ENCODE data around the gene ETV7. TPM values are rescaled to one million over a fixed set of nuclear protein-coding genes. Genes with fewer than 3 reads are reported as not detected.

Gene ETV7
- total and polyA plus RNA-seq, 2 donors, result 4.4 to 5.5 TPM

DNA sequence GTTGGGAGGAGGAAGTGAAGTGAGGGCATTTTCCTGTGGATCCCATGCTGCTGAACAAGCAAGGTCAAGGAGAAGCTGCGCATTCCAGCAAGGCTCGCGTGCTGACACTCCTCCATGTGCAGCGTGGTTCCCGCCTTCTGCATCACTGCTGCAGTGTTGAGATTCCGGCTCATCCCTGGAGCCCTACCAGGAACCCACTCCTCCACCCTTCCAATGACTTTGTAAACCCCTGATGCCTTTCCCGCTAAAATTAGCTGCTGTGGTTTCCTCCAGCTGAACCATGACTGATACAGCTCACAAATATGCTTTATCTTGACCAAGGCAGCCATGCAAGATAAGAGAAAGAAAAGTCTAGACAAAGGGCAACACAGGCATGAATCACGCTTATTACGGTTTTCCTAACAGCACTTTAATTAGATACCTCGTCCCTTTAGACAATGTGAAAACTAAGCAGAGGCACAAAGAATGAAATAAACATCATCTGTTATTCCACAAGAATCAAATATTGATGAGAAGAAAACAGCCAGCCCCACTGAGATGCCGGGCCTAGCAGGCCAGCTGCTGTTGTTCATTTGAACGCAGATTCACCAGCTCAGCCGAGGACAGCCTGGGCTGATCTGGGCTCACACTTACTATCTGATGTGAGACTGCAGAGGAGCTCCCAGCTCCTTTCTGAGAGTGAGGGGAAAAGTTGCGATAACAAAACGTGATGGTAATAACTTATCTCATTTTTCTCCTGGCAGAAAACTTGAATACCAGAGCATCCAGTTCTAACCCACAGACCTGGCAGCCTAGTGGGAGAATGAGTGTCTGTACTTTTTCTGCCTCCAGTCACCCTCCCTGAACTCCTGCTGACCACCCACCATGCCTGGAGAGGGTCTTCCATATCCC lies 36.5 kb downstream of the ETV7 start:
- no peaks in the 10 kb centered on the region for H3K9me3 ChIP-seq (ENCODE audit: control insufficient read depth in 2 of 2, insufficient read depth in 1 of 2, low read length in 1 of 2)
- no peaks in the 10 kb centered on the region for H3K36me3 ChIP-seq (ENCODE audit: control insufficient read depth in 2 of 2, insufficient read depth in 2 of 2, low read length in 1 of 2)
- H3K4me3 ChIP-seq (ENCODE audit: low read length in 2 of 2), result no peak overlapping the region
- no peak overlapping the region for H3K27ac ChIP-seq (ENCODE audit: low read depth in 1 of 2, low read length in 1 of 2)
- WGBS, result 81% methylated on average over 15 of the region's 15 CpGs
- H3K4me1 ChIP-seq (ENCODE audit: control insufficient read depth in 2 of 2, insufficient read depth in 2 of 2, low read length in 2 of 2), result peaks cover 0 to 14% of the 10 kb centered on the region in 2 donors
- H3K27me3 ChIP-seq (ENCODE audit: control insufficient read depth in 2 of 2, insufficient read depth in 1 of 2, low read length in 1 of 2), result no peaks in the 10 kb centered on the region
- DNase-seq (ENCODE audit: low read depth in 6 of 9, low spot score in 9 of 9), result no peak

DNA sequence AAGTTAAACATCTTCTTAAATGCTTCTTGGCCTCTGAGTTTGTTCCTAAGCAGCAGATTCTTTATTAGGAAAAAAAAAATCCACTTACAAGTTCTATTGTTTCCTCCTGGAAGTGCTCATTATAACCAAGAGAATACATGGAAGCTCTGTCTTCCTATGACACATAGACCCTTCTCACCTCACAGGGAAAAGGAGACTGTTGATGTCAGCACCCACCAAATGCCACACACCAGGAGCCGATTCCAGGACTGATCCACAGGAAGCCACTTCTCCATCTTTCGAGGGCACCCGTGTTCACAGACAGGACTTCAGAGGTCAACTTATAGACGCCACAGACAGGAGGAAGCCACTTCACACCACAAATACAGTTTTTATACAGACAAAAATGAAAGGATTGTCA lies 37.4 kb downstream of the ETV7 start:
- Histone ChIP-seq H3K9me3 (ENCODE audit: control insufficient read depth in 2 of 2, insufficient read depth in 1 of 2, low read length in 1 of 2) (no peaks in the 10 kb centered on the region), H3K27ac (ENCODE audit: low read depth in 1 of 2, low read length in 1 of 2) (no peak overlapping the region), H3K4me3 (ENCODE audit: low read length in 2 of 2) (no peak overlapping the region), H3K4me1 (ENCODE audit: control insufficient read depth in 2 of 2, insufficient read depth in 2 of 2, low read length in 2 of 2) (peaks cover 0 to 14% of the 10 kb centered on the region in 2 donors), H3K36me3 (ENCODE audit: control insufficient read depth in 2 of 2, insufficient read depth in 2 of 2, low read length in 1 of 2) (no peaks in the 10 kb centered on the region), H3K27me3 (ENCODE audit: control insufficient read depth in 2 of 2, insufficient read depth in 1 of 2, low read length in 1 of 2) (no peaks in the 10 kb centered on the region)
- WGBS, result 38% methylated on average over 4 of the region's 4 CpGs
- no peak for DNase-seq (ENCODE audit: low read depth in 6 of 9, low spot score in 9 of 9)

- no peaks in the 10 kb centered on the region for H3K27me3 ChIP-seq (ENCODE audit: control insufficient read depth in 2 of 2, insufficient read depth in 1 of 2, low read length in 1 of 2)
- H3K36me3 ChIP-seq (ENCODE audit: control insufficient read depth in 2 of 2, insufficient read depth in 2 of 2, low read length in 1 of 2), result no peaks in the 10 kb centered on the region
- H3K27ac ChIP-seq (ENCODE audit: low read depth in 1 of 2, low read length in 1 of 2), result peak overlapping the region in 1 of 2 donors; percentile 55
- H3K4me1 ChIP-seq (ENCODE audit: control insufficient read depth in 2 of 2, insufficient read depth in 2 of 2, low read length in 2 of 2), result peaks cover 0 to 14% of the 10 kb centered on the region in 2 donors
- no peak overlapping the region for H3K4me3 ChIP-seq (ENCODE audit: low read length in 2 of 2)
- peak; percentile 27 to 83 (median 58) for DNase-seq (ENCODE audit: low read depth in 6 of 9, low spot score in 9 of 9)
- H3K9me3 ChIP-seq (ENCODE audit: control insufficient read depth in 2 of 2, insufficient read depth in 1 of 2, low read length in 1 of 2), result no peaks in the 10 kb centered on the region
- 31% methylated on average over 6 of the region's 6 CpGs for WGBS
Measured at GRCh38 chr6:36349240-36349639, 38.2 kb downstream of the ETV7 start.

DNA sequence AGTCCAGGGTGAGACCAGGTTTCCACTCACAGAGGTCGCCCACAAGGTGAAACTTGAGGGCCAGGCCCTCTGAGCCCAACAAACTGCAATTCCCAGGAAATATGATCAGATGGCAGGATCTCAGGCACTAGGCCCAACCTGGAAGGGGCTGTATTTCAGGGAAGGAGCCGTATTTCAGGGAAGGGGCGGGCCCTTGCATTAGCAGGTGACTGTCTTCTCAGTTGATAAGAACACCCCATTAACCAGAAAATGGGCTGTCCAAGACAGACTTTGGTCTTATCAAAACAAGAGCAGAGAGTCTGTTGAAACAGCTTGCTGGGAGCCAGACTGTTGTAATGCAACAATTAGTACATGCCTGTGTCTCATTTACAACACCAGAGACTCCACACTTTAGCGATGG lies 39.8 kb downstream of the ETV7 start:
- H3K27ac ChIP-seq (ENCODE audit: low read depth in 1 of 2, low read length in 1 of 2), result no peak overlapping the region
- WGBS, result 97% methylated on average over 4 of the region's 4 CpGs
- H3K4me3 ChIP-seq (ENCODE audit: low read length in 2 of 2), result no peak overlapping the region
- peaks cover 0 to 14% of the 10 kb centered on the region in 2 donors for H3K4me1 ChIP-seq (ENCODE audit: control insufficient read depth in 2 of 2, insufficient read depth in 2 of 2, low read length in 2 of 2)
- H3K9me3 ChIP-seq (ENCODE audit: control insufficient read depth in 2 of 2, insufficient read depth in 1 of 2, low read length in 1 of 2), result no peaks in the 10 kb centered on the region
- DNase-seq (ENCODE audit: low read depth in 6 of 9, low spot score in 9 of 9), result no peak
- H3K36me3 ChIP-seq (ENCODE audit: control insufficient read depth in 2 of 2, insufficient read depth in 2 of 2, low read length in 1 of 2), result no peaks in the 10 kb centered on the region
- H3K27me3 ChIP-seq (ENCODE audit: control insufficient read depth in 2 of 2, insufficient read depth in 1 of 2, low read length in 1 of 2), result no peaks in the 10 kb centered on the region

DNA sequence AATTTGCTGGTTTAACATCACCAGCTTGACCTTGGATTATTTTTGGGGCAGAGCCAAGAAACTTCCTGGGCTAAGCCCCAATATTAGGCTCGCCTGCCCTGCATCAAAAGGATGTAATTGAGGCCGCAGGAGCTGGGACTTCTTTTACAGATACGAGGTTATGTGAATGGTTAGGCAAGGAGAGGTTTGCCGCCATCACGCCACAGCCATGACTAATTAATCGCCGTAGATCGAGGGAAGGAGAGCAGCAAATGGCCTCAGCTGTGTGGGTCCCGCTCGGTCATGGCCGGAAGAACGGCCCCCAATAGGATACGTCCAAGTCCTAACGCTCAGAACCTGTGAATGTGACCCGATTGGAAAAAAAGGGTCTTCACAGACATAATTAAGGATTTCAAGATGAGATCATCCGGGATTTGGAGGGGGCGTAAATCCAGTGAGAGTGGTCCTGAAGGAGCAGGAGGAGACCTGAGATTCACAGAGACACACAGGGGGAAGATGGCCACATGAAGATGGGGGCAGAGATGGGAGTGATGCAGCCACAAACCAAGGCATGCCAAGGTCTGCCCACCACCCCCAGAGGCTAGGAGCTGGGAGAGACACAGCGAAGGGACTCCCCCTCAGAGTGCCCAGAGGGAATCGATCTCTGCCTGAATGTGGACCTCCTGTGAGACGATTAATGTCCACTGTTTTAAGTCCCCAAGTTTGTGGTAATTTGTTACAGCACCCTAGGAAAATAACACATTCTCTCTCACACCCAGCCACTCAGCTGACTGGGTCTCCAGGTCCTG lies 40.8 kb downstream of the ETV7 start:
- no peaks in the 10 kb centered on the region for H3K36me3 ChIP-seq (ENCODE audit: control insufficient read depth in 2 of 2, insufficient read depth in 2 of 2, low read length in 1 of 2)
- no peak overlapping the region for H3K4me3 ChIP-seq (ENCODE audit: low read length in 2 of 2)
- DNase-seq (ENCODE audit: low read depth in 6 of 9, low spot score in 9 of 9), result no peak
- WGBS, result 94% methylated on average over 20 of the region's 20 CpGs
- H3K9me3 ChIP-seq (ENCODE audit: control insufficient read depth in 2 of 2, insufficient read depth in 1 of 2, low read length in 1 of 2), result no peaks in the 10 kb centered on the region
- H3K4me1 ChIP-seq (ENCODE audit: control insufficient read depth in 2 of 2, insufficient read depth in 2 of 2, low read length in 2 of 2), result peaks cover 0 to 14% of the 10 kb centered on the region in 2 donors
- H3K27ac ChIP-seq (ENCODE audit: low read depth in 1 of 2, low read length in 1 of 2), result no peak overlapping the region
- H3K27me3 ChIP-seq (ENCODE audit: control insufficient read depth in 2 of 2, insufficient read depth in 1 of 2, low read length in 1 of 2), result peaks cover 0 to 3% of the 10 kb centered on the region in 2 donors

- Histone ChIP-seq H3K27ac (ENCODE audit: low read depth in 1 of 2, low read length in 1 of 2) (no peak overlapping the region), H3K36me3 (ENCODE audit: control insufficient read depth in 2 of 2, insufficient read depth in 2 of 2, low read length in 1 of 2) (no peaks in the 10 kb centered on the region), H3K4me1 (ENCODE audit: control insufficient read depth in 2 of 2, insufficient read depth in 2 of 2, low read length in 2 of 2) (peaks cover 0 to 17% of the 10 kb centered on the region in 2 donors), H3K27me3 (ENCODE audit: control insufficient read depth in 2 of 2, insufficient read depth in 1 of 2, low read length in 1 of 2) (peaks cover 0 to 9% of the 10 kb centered on the region in 2 donors), H3K4me3 (ENCODE audit: low read length in 2 of 2) (no peak overlapping the region), H3K9me3 (ENCODE audit: control insufficient read depth in 2 of 2, insufficient read depth in 1 of 2, low read length in 1 of 2) (no peaks in the 10 kb centered on the region)
- no peak for DNase-seq (ENCODE audit: low read depth in 6 of 9, low spot score in 9 of 9)
- 95% methylated on average over 13 of the region's 13 CpGs for WGBS
Measured at GRCh38 chr6:36345681-36346466, 41.6 kb downstream of the ETV7 start.

DNA sequence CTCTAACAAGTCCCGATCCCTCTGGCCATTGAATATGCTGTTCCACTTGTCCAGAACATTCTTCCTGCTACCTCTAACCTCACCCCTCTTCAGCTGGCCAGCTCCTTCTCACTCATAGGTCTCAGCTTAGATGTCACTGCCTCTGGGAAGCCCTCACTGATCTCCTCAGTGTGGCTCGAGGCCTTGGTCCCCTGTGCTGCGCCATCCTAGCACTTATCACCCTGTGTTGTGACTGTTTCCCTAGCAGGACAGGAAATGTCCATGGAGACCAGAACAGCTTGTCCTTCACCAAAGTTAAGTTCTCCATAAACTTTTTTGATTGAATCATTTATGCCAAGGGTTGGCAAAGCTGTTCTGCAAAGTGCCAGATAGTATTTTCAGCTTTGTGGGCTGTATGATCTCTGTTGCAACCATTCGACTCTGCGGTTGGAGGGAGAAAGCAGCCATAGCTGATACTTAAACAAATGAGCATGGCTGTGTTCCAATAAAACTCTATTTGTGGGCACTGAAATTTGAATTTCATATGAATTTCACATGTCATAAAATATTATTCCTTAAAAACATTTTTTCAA lies 44.3 kb downstream of the ETV7 start:
- H3K4me1 ChIP-seq (ENCODE audit: control insufficient read depth in 2 of 2, insufficient read depth in 2 of 2, low read length in 2 of 2), result peaks cover 0 to 7% of the 10 kb centered on the region in 2 donors
- WGBS, result 77% methylated on average over 5 of the region's 5 CpGs
- no peak for DNase-seq (ENCODE audit: low read depth in 6 of 9, low spot score in 9 of 9)
- no peak overlapping the region for H3K27ac ChIP-seq (ENCODE audit: low read depth in 1 of 2, low read length in 1 of 2)
- no peaks in the 10 kb centered on the region for H3K36me3 ChIP-seq (ENCODE audit: control insufficient read depth in 2 of 2, insufficient read depth in 2 of 2, low read length in 1 of 2)
- H3K9me3 ChIP-seq (ENCODE audit: control insufficient read depth in 2 of 2, insufficient read depth in 1 of 2, low read length in 1 of 2), result no peaks in the 10 kb centered on the region
- H3K4me3 ChIP-seq (ENCODE audit: low read length in 2 of 2), result no peak overlapping the region
- H3K27me3 ChIP-seq (ENCODE audit: control insufficient read depth in 2 of 2, insufficient read depth in 1 of 2, low read length in 1 of 2), result peaks cover 0 to 28% of the 10 kb centered on the region in 2 donors

- Histone ChIP-seq H3K4me1 (ENCODE audit: control insufficient read depth in 2 of 2, insufficient read depth in 2 of 2, low read length in 2 of 2) (peaks cover 0 to 7% of the 10 kb centered on the region in 2 donors), H3K27ac (ENCODE audit: low read depth in 1 of 2, low read length in 1 of 2) (no peak overlapping the region), H3K4me3 (ENCODE audit: low read length in 2 of 2) (no peak overlapping the region), H3K9me3 (ENCODE audit: control insufficient read depth in 2 of 2, insufficient read depth in 1 of 2, low read length in 1 of 2) (no peaks in the 10 kb centered on the region), H3K36me3 (ENCODE audit: control insufficient read depth in 2 of 2, insufficient read depth in 2 of 2, low read length in 1 of 2) (no peaks in the 10 kb centered on the region), H3K27me3 (ENCODE audit: control insufficient read depth in 2 of 2, insufficient read depth in 1 of 2, low read length in 1 of 2) (peaks cover 0 to 34% of the 10 kb centered on the region in 2 donors)
- peak in 7 of 9 donors; percentile 27 to 65 (median 47) for DNase-seq (ENCODE audit: low read depth in 6 of 9, low spot score in 9 of 9)
- 28% methylated on average over 36 of the region's 36 CpGs for WGBS
Measured at GRCh38 chr6:36340618-36341454, 46.6 kb downstream of the ETV7 start.

Measured in thymus (tissue), 11 donors.